ENCODE results near the gene OR2A2. TPM values are rescaled to one million over a fixed set of nuclear protein-coding genes. Genes with fewer than 3 reads are reported as not detected.

Gene OR2A2
- total and polyA plus RNA-seq, 10 of the 15 experiments (the other 5 are each of a cell fraction or from before 2014, with no cell fraction given): not detected

- RAD21 ChIA-PET (ENCODE audit: unreplicated experiment): no interaction called here
- SMC1A ChIA-PET (ENCODE audit: uncharacterized antibody, unreplicated experiment): no interaction called here
- Histone ChIP-seq H2AFZ (ENCODE audit: control insufficient read depth, low read depth, low read length) (no peak overlapping the region), H3K4me1 (ENCODE audit: control insufficient read depth, insufficient read depth, low read length) (no peaks in the 10 kb centered on the region), H3K4me2 (ENCODE audit: control insufficient read depth, insufficient read depth) (no peak overlapping the region), H3K9ac (ENCODE audit: control insufficient read depth, insufficient read depth, low read length) (no peak overlapping the region), H3K79me2 (ENCODE audit: control insufficient read depth, insufficient read depth, low read length) (no peaks in the 10 kb centered on the region), H3K27me3 (replicated peaks in 1 of 2; ENCODE audit: control insufficient read depth in 2 of 2, insufficient read depth in 2 of 2, low read length in 1 of 2) (0 out of 4 replicates have a peak, but pooled peaks cover 0 to 3% of the 10 kb centered on the region in 2 experiments), H3K4me3 (no peak overlapping the region), H4K20me1 (ENCODE audit: control insufficient read depth, insufficient read depth) (no peaks in the 10 kb centered on the region), H3K27ac (ENCODE audit: control insufficient read depth, insufficient read depth) (no peak overlapping the region), H3K36me3 (ENCODE audit: control insufficient read depth in 2 of 2, insufficient read depth in 2 of 2, low read length in 1 of 2) (no peaks in the 10 kb centered on the region), H3K9me3 (replicated peaks; ENCODE audit: control insufficient read depth, insufficient read depth, low read length) (no peaks in the 10 kb centered on the region)
- no peak for ATAC-seq
- in situ Hi-C loops (cut with MboI): no loop called here
- no TSS peak for BruUV-seq (replicated peaks)
- no peak for DNase-seq (ENCODE audit: low read depth, low spot score)
- CTCF ChIA-PET: no interaction called here
- POLR2A ChIA-PET: no interaction called here
- intact Hi-C loops (cut with micrococcal nuclease; ENCODE audit: unreplicated experiment): no loop called here
- TF ChIP-seq MYC (IDR thresholded peaks at IDR 0.05; ENCODE audit: insufficient read depth, insufficient read length, insufficient replicate concordance, low read length, severe bottlenecking) (no peak), HDAC2 (IDR thresholded peaks at IDR 0.05) (no peak), ETV6 (conservative IDR thresholded peaks at IDR 0.05 in 1 of 2, IDR thresholded peaks at IDR 0.05 in 1 of 2; ENCODE audit: borderline replicate concordance in 1 of 2, low read depth in 1 of 2) (no peak), RELB (IDR thresholded peaks at IDR 0.05; ENCODE audit: low read depth) (no peak), POLR2AphosphoS5 (IDR thresholded peaks at IDR 0.05; ENCODE audit: low read length) (no peak), CHD1 (IDR thresholded peaks at IDR 0.05; ENCODE audit: low read depth, low read length) (no peak), RBBP5 (conservative IDR thresholded peaks at IDR 0.05) (no peak), ASH2L (IDR thresholded peaks at IDR 0.05; ENCODE audit: borderline replicate concordance, low read depth) (no peak), ZNF207 (IDR thresholded peaks at IDR 0.05; ENCODE audit: borderline replicate concordance) (no peak), GABPA (IDR thresholded peaks at IDR 0.05; ENCODE audit: low read depth) (no peak), ESRRA (IDR thresholded peaks at IDR 0.05; ENCODE audit: low read length) (no peak)
- 60% methylated on average over 8 of the region's 8 CpGs for WGBS (ENCODE audit: insufficient coverage, insufficient replicate concordance, low lambda C conversion rate, missing lambda C conversion rate)
- no peak for FAIRE-seq
These were observed 35.0 kb upstream of the OR2A2 start for GRCh38 chr7:144074374-144074773.

Measured in GM12878 (cell line).